Endothelial cell of umbilical vein (primary cell): ENCODE measurements around the gene ARHGAP32. TPM values are rescaled to one million over a fixed set of nuclear protein-coding genes. Genes with fewer than 3 reads are reported as not detected.

Source experiments
- BruUV-seq: library from RNA; stranded (reverse); fragments of 400-500 nt; replicated peaks from 2 replicates; lab custom pipeline; 2021; lab: Mats Ljungman, UMichigan
- CTCF ChIA-PET: fragments of 300-600, 350-600 bp; sonication (Branson Sonifier 250); formaldehyde crosslinking; loops from one replicate; lab custom pipeline; 2021; ENCODE audit warnings: antibody characterized with exemption, inconsistent platforms; lab: Charles Lee
- POLR2A ChIA-PET: fragments of 300-600, 350-600 bp; sonication (Branson Sonifier 250); formaldehyde crosslinking; loops from one replicate; lab custom pipeline; 2021; ENCODE audit warnings: antibody characterized with exemption, inconsistent platforms; lab: Charles Lee
- DNase-seq: peaks from one replicate; pipeline ENCODE4 v3.0.0-alpha.2; 2011; ENCODE audit warnings: low read depth, low spot score
- FAIRE-seq: peaks from 2 replicates; lab custom pipeline; 2011; peaks lifted over from hg19 to GRCh38; lab: Jason Lieb, UNC
- H2AFZ ChIP-seq: 2 replicates; pipeline ENCODE4 v1.6.0; 2012; ENCODE audit warnings: low read depth, low read length, control low read depth, inconsistent platforms
- H3K27ac ChIP-seq: 2 replicates; pipeline ENCODE4 v1.5.1; 2011; ENCODE audit warnings: low read depth, mild to moderate bottlenecking, control low read depth, low read length, moderate library complexity; ENCODE audit not compliant: insufficient read depth
- H3K27me3 ChIP-seq, 2 experiments: 2 replicates each; pipeline versions ENCODE4 v1.6.0 to v1.6.1; 2011; ENCODE audit warnings: low read length in 2 of 2, mixed read lengths in 1 of 2; ENCODE audit not compliant: control insufficient read depth in 2 of 2, insufficient read depth in 2 of 2
- H3K36me3 ChIP-seq, 2 experiments: 2 replicates in 1 of 2; 3 replicates in 1 of 2; pipeline ENCODE4 v1.5.1; 2011; ENCODE audit warnings: low read length in 2 of 2, mild to moderate bottlenecking in 1 of 2, moderate library complexity in 1 of 2; ENCODE audit not compliant: control insufficient read depth in 2 of 2, insufficient read depth in 2 of 2; ENCODE audit errors: extremely low read depth in 1 of 2
- H3K4me1 ChIP-seq: 3 replicates; pipeline ENCODE4 v1.5.1; 2011; ENCODE audit warnings: mild to moderate bottlenecking, low read length; ENCODE audit not compliant: control insufficient read depth, insufficient read depth; ENCODE audit errors: extremely low read depth
- H3K4me2 ChIP-seq: 2 replicates; pipeline ENCODE4 v1.6.1; 2011; ENCODE audit warnings: low read length, control low read depth, mixed read lengths; ENCODE audit not compliant: insufficient read depth
- H3K4me3 ChIP-seq, 3 experiments: fragments of 200-600 bp in 1 of 3; sonication (generic), shearing (Covaris generic) in 1 of 3; replicated peaks in 1 of 3; 2 replicates each; pipeline ENCODE4 v1.5.1; 2011 to 2016; ENCODE audit warnings: control low read depth in 3 of 3, low read length in 3 of 3, mild to moderate bottlenecking in 2 of 3, inconsistent platforms in 1 of 3, low read depth in 1 of 3, moderate library complexity in 1 of 3; ENCODE audit not compliant: insufficient read depth in 1 of 3
- H3K79me2 ChIP-seq: 2 replicates; pipeline ENCODE4 v1.6.0; 2012; ENCODE audit warnings: low read length, inconsistent platforms; ENCODE audit not compliant: control insufficient read depth, insufficient read depth
- H3K9ac ChIP-seq: replicated peaks from 2 replicates; pipeline ENCODE3; 2011; ENCODE audit warnings: low read length, control low read depth; ENCODE audit not compliant: insufficient read depth; ENCODE audit errors: extremely low read depth
- H3K9me1 ChIP-seq: replicated peaks from 3 replicates; pipeline ENCODE4 v1.6.0; 2011; ENCODE audit warnings: mild to moderate bottlenecking, low read length; ENCODE audit not compliant: control insufficient read depth, insufficient read depth; ENCODE audit errors: extremely low read depth
- H3K9me3 ChIP-seq: replicated peaks from 2 replicates; pipeline ENCODE4 v1.5.1; 2012; ENCODE audit warnings: low read length, inconsistent platforms; ENCODE audit not compliant: control insufficient read depth, insufficient read depth
- H4K20me1 ChIP-seq: replicated peaks from 2 replicates; pipeline ENCODE3; 2011; ENCODE audit warnings: mild to moderate bottlenecking, low read length; ENCODE audit not compliant: control insufficient read depth, insufficient read depth; ENCODE audit errors: extremely low read depth
- EZH2 ChIP-seq: IDR thresholded peaks from 2 replicates; pipeline ENCODE4 v1.6.1; 2012; ENCODE audit warnings: borderline replicate concordance, low read depth, mild to moderate bottlenecking, moderate library complexity, low read length, inconsistent platforms; ENCODE audit not compliant: severe bottlenecking
- FOS ChIP-seq: IDR thresholded peaks from 2 replicates; pipeline ENCODE4 v1.6.1; 2011; ENCODE audit warnings: mild to moderate bottlenecking, low read length, moderate library complexity, borderline replicate concordance; ENCODE audit not compliant: insufficient read depth
- GATA2 ChIP-seq: IDR thresholded peaks from 2 replicates; pipeline ENCODE4 v1.7.0; 2011; ENCODE audit warnings: low read depth, mild to moderate bottlenecking, moderate library complexity, mixed read lengths, low read length; ENCODE audit not compliant: insufficient read length, insufficient read depth
- JUN ChIP-seq: IDR thresholded peaks from 2 replicates; pipeline ENCODE4 v1.6.1; 2011; ENCODE audit warnings: borderline replicate concordance, low read depth; ENCODE audit not compliant: insufficient read length, insufficient read depth
- MYC ChIP-seq: IDR thresholded peaks from one replicate; pipeline ENCODE4 v1.6.1; 2011; ENCODE audit warnings: mild to moderate bottlenecking, low read depth, low read length
- POLR2A ChIP-seq: IDR thresholded peaks from 2 replicates; pipeline ENCODE4 v1.6.1; 2012; ENCODE audit warnings: low read depth, mild to moderate bottlenecking, control low read depth, low read length
- POLR2AphosphoS5 ChIP-seq: IDR thresholded peaks from 2 replicates; pipeline ENCODE4 v1.6.1; 2012; ENCODE audit warnings: low read depth, mild to moderate bottlenecking, control low read depth, low read length, moderate library complexity; ENCODE audit not compliant: insufficient read depth
- dilution Hi-C: fragments of 300-500 bp; cut with MboI; formaldehyde crosslinking; loops from one replicate; pipeline ENCODE4 v1.15.0; 2019; ENCODE audit warnings: low sequenced_read_pairs; ENCODE audit not compliant: extremely low pct_ligation_motif_present
- intact Hi-C: fragments of 100-400 bp; cut with micrococcal nuclease; formaldehyde crosslinking; loops from one replicate; pipeline ENCODE4 v1.10.0; 2022
- polyA plus RNA-seq, 4 experiments: library from polyadenylated mRNA; depleted of rRNA in 3 of 4; stranded (reverse) in 3 of 4; unstranded in 1 of 4; fragments of >200 nt; gene quantifications; 2 replicates each; pipeline versions ENCODE4 v1.2.1 to v1.2.3, GENCODE V29; 2011 to 2012; ENCODE audit warnings: missing spikeins in 1 of 4
- total RNA-seq: library from RNA; stranded (reverse); gene quantifications from 2 replicates; pipeline ENCODE4 v1.2.3, GENCODE V29; 2021
- TF ChIP-seq, protein P1 (sequence below), 2 donors: IDR thresholded peaks; 1 replicate in 1 of 2; 2 replicates in 1 of 2; pipeline ENCODE4 v1.5.1; 2011; ENCODE audit warnings: low read length in 2 of 2, mild to moderate bottlenecking in 2 of 2, moderate library complexity in 2 of 2, control low read depth in 1 of 2, inconsistent platforms in 1 of 2, low read depth in 1 of 2; ENCODE audit not compliant: insufficient read depth in 1 of 2; ENCODE audit errors: extremely low read depth in 1 of 2
- TF ChIP-seq, protein P2 (sequence below): IDR thresholded peaks from 2 replicates; pipeline ENCODE4 v1.6.1; 2011; ENCODE audit not compliant: insufficient read depth, insufficient read length

Gene ARHGAP32
- total and polyA plus RNA-seq, 2 donors (not counting 3 experiments of a cell fraction or from before 2014, with no cell fraction given), result 3.4 to 9.1 TPM

DNA sequence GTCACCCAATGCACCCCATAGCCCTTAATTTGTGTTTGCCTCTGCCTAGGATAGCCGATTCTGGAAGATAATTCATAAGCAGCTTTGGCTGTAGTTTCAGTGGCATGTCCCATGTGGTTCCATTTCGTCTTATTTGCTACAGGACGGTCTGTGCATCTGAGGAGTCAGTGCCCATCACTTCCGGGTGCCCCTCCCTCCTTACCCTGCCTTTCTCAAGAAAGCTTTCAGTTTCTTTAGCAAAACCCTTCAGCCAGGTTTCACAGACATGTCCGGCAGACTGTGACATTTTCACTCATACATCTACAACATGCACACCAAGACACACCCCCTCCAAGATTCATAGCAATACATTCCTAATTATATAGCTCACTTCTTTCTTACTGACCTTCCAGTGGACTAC is 263.7 kb downstream of the ARHGAP32 start:
- FAIRE-seq, result no peak
- no peaks in the 10 kb centered on the region for H3K4me1 ChIP-seq
- ChIA-PET CTCF (interaction anchor here (0.8 to 2.5 kb wide), 4 partner anchors 15 to 43 kb away, joined by 3 to 15 read pairs (median 10); no protein-coding TSS in a partner anchor), POLR2A (interaction anchor here (0.8 kb wide), 1 partner anchor 40 kb away, joined by 5 read pairs; no protein-coding TSS in a partner anchor)
- dilution Hi-C loops (no loop called here), intact Hi-C loops (no loop called here)
- H4K20me1 ChIP-seq, result no peaks in the 10 kb centered on the region
- no TSS peak for BruUV-seq
- H3K9ac ChIP-seq, result no peak overlapping the region
- H3K27me3 ChIP-seq, result peaks cover 2% of the 10 kb centered on the region in 2 experiments
- H3K4me3 ChIP-seq, result no peak overlapping the region
- H3K36me3 ChIP-seq, result no peaks in the 10 kb centered on the region
- TF ChIP-seq, protein P1, sequence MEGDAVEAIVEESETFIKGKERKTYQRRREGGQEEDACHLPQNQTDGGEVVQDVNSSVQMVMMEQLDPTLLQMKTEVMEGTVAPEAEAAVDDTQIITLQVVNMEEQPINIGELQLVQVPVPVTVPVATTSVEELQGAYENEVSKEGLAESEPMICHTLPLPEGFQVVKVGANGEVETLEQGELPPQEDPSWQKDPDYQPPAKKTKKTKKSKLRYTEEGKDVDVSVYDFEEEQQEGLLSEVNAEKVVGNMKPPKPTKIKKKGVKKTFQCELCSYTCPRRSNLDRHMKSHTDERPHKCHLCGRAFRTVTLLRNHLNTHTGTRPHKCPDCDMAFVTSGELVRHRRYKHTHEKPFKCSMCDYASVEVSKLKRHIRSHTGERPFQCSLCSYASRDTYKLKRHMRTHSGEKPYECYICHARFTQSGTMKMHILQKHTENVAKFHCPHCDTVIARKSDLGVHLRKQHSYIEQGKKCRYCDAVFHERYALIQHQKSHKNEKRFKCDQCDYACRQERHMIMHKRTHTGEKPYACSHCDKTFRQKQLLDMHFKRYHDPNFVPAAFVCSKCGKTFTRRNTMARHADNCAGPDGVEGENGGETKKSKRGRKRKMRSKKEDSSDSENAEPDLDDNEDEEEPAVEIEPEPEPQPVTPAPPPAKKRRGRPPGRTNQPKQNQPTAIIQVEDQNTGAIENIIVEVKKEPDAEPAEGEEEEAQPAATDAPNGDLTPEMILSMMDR (IDR thresholded peaks at IDR 0.05; ENCODE audit: extremely low read depth in 1 of 2, insufficient read depth in 1 of 2, low read depth in 1 of 2, low read length in 2 of 2), result no peak
- TF ChIP-seq MYC (no peak), EZH2 (no peak), GATA2 (no peak), FOS (no peak), POLR2AphosphoS5 (no peak), JUN (no peak), POLR2A (no peak)
- TF ChIP-seq, protein P2, sequence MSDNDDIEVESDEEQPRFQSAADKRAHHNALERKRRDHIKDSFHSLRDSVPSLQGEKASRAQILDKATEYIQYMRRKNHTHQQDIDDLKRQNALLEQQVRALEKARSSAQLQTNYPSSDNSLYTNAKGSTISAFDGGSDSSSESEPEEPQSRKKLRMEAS, result no peak
- H3K27ac ChIP-seq, result no peak overlapping the region
- no peaks in the 10 kb centered on the region for H3K9me3 ChIP-seq
- H3K4me2 ChIP-seq, result no peak overlapping the region
- no peaks in the 10 kb centered on the region for H3K79me2 ChIP-seq
- DNase-seq, result no peak
- H2AFZ ChIP-seq, result no peak overlapping the region
- H3K9me1 ChIP-seq, result no peaks in the 10 kb centered on the region
